Measurements from ENCODE around the gene TMPO.
"Not testable (repeated sequence)": the region's sequence is repeated elsewhere in the genome, so short reads cannot be mapped to it uniquely, and the experiment has no call there.

TMPO gene

DNA sequence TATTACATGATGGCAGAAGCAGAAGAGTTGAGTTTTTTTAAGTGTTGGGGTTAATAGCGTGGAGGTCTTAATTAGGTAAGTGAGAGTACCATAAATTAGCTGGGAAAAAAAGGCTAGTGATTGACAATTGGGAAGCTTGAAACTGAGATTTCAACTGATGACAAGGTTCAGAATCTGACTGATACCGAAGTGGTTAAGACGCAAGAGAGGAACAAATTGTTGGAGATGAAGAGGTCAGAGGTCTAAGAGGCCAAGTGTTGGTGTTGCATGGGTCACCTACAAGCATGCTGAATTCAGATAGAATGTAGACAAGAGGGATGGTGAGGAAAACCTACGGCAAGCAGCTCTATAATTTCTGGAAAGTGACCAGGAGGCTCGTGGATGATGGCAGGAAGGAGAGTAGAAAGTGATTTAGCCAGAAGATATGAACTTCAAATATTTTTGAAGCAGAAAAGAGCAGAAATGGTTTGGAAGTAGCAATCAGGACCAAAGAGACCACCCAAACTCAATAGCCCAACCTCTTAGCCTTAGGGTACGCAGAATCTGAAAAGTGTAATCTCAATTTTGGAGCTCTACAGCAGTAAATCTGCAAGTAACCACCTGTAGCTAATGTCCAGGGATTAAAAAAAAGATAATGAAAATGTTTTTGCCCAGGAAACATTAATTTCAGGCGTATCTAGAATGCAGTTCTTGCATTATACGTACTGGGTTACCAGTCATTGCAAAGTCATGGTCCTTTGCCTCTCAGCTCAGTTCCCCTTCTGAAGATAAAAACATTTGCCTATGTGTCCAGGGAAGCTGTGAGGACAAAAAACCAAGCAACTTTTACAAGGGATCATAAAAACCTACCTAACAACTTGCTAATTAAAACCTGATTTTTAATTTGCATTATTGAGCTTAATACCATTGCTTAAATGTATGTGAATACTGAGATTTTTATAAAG is 1.7 kb upstream of the TMPO start:
- DNase-seq: no peak

DNA sequence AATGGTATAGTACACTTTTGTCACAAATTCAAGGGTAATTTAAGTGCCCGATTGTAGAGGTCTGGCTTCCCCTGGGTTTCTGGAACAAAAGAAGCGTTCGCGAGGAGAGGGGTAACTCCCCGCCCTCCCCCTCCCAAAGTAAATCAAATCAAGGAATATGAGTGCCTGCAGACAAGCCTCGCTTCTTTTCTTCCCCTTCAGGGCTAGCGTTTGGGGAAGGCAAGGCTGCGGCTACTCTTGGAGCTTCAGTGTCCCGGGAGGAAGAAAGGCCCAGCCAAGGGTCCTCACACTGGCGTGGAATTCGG is 456 bp upstream of the TMPO start:
- DNase-seq: no peak

DNA sequence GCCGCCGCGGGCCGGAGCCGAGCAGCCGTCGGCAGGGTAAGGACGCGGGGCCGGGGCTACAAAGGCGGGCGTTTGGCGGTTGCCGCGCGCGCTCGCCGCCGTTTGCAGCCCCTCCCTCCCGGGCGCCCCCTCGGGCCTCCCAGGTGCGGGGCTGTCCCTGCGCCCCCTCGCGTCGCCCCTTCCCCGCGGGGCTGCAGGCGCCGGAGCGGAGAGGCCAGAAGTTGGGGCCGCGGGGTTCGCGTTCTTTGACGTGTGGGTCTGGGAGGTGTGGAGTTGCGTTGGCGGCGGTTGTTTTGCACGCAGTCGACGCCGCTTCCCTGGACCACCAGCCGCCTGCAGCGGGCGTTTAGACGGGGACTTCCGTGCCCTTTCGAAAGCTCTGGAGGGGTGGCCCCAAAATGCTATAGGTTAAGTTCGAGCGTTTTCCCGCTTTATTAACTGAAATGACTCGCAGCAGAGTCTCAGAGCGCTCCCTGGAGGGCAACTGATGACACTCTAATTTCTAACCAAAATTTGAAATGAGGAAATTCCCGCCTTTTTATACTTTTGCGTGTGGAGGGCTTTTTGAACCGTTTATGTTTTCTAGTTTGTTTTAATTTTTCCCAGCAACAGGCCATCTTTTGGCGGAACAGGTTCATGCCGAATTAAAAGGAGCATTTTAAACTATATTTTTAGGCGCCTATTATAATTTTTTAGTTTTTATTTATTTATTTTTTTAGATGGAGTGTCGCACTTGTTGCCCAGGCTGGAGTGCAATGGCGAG is 902 bp downstream of the TMPO start:
- peak; percentile 87 for DNase-seq

DNA sequence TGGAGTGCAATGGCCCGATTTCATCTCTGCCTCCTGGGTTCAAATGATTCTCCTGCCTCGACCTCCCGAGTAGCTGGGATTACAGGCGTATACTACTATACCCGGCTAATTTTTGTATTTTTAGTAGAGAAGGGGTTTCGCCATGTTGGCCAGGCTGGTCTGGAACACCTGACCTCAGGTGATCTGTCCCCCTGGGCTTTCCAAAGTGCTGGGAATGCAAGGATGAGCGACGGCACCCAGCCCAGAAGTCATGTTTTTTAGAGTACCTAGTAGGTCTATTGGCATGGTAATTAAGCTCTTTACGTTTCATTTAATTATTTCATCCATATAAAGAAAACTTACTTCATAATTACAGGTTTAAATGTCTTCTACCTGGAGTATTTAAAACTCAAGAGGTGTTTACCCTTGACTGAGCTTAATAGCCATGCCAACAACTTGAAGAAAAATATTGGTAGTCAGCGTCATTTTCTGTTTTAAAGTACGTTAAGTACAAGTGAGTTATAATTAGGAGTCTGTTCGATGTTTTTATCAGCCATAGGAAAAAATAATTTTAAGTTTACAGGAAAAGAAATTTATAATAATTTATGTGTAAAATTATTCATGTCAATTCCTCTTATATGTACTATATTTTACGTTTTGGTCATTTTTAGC is 4.0 kb downstream of the TMPO start:
- no peak for DNase-seq

DNA sequence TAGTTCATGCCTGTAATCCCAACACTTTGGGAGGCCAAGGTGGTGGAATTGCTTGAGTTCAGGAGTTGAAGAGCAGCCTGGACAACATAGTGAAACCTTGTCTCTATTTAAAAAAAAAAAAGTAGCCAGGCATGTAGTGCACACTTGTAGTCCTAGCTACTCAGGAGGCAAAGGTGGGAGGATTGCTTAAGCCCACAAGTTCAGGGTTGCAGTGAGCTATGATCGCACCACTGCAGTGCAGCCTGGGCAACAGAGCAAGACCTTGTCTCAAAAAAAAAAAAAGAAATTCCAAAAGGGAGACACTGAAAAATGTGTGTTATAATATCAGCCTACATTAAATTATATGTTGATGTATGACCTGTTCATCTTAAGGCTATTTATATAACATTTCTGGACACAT is 14.7 kb downstream of the TMPO start:
- DNase-seq: no peak

DNA sequence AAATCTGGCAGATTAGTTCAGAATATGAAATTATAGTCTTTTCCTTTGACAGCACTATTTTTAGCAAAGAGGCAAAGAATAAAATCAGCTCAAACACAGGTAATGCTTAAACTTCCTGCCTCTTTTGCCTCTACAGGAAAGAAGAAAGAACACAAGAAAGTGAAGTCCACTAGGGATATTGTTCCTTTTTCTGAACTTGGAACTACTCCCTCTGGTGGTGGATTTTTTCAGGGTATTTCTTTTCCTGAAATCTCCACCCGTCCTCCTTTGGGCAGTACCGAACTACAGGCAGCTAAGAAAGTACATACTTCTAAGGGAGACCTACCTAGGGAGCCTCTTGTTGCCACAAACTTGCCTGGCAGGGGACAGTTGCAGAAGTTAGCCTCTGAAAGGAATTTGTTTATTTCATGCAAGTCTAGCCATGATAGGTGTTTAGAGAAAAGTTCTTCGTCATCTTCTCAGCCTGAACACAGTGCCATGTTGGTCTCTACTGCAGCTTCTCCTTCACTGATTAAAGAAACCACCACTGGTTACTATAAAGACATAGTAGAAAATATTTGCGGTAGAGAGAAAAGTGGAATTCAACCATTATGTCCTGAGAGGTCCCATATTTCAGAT is 17.4 kb downstream of the TMPO start:
- DNase-seq: no peak

DNA sequence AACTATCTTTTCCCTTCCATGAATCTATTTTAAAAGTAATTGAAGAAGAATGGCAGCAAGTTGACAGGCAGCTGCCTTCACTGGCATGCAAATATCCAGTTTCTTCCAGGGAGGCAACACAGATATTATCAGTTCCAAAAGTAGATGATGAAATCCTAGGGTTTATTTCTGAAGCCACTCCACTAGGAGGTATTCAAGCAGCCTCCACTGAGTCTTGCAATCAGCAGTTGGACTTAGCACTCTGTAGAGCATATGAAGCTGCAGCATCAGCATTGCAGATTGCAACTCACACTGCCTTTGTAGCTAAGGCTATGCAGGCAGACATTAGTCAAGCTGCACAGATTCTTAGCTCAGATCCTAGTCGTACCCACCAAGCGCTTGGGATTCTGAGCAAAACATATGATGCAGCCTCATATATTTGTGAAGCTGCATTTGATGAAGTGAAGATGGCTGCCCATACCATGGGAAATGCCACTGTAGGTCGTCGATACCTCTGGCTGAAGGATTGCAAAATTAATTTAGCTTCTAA is 18.4 kb downstream of the TMPO start:
- no peak for DNase-seq

DNA sequence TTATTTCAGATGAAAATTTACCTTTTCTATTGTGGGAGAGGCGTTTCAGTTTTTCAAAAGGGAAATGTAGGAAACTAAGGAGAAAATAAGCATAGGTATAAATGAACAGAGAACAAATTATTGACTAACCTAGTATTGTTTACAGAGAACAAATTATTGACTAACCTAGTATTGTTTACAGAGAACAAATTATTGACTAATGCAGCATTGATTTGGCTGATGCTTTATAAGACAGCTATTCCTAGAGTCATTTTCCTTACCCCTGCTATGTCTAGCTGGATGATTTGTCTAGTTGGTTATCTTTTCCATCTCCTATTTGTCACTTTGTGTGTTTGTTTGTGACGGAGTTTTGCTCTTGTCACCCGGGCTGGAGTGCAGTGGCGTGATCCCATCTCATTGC is 22.6 kb downstream of the TMPO start:
- DNase-seq: no peak

DNA sequence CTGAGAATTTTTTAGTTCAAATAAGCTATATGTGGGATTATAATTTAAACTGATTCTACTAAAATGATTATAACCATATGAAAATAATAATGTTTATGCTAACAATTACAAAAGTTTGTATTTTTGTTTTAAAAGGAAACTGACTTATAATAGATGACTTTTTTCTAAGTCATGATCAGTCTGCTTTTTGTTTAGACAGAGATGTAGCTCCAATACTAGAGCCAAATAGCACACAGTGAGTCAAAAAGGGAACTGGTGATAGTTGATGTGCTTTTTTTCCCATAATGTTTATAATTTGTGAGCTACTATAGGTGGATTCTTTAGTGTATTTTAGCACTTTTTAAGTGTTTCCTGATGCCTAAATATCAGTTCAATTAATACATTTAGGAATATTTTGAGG is 28.3 kb downstream of the TMPO start:
- DNase-seq: no peak

DNA sequence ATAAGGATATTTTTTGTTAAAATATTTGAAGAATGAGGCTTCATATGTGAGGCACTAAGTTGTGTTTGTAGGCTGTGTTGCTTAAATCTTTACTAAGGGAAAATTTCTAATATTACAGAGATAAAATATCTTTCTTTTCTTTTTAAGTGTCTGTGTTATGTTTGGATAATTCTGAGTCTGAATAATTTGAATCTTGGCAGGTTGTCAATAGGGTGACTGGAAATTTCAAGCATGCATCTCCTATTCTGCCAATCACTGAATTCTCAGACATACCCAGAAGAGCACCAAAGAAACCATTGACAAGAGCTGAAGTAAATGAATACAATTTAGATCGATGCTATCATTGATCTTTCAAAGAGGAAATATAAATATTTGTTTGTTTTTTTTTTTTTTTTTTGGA is 29.4 kb downstream of the TMPO start:
- no peak for DNase-seq

DNA sequence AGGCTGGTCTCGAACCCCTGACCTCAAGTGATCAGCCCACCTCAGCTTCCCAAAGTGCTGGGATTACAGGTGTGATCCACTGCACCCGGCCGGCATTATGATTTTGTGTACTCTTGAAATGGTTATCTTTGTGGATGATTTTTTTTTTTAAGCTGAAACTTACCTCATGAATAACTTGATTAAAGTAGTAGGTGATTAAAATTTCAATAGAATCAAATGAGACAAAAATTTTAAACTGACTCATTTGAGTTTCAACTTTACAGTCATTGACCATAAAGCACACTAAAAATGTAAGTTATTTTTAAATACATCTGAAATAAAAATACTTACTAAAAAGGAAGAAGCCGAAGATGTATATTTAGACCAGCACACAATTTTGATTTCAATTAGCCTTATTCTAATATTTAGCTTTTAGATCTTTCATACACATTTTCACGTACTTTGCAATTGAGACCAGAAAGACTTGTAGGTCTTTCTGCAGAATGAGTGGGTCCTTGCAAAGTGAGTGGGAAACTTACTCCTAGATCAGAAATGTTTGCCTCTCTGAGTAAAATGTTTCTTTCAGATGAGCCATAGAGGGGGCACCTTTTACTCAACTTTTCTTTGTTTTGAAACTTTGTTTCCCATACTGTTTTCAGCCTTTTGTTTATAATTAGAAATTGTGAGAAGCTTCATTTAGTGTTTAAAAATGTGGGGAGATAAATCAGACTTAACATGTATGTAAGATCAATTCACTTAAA is 34.2 kb downstream of the TMPO start:
- DNase-seq: no peak

DNA sequence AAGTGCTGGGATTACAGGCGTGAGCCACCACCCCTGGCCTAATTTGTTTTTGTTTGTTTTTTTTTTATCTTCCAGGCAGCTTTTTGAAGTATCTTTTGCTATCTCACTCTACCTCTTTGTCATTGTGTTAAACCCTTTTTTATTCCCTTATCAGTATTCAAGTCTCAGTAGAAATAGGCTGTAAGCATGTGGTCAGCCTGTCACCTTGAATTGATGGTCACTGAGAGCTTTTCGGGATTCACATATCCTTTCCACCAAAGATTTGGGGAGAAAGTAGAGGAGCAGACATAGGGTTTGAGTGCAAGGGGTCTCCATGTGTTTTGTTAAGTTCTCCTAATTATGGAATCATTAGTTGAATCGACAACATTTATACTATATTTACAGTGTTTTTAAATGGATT is 36.4 kb downstream of the TMPO start:
- DNase-seq: no peak

DNA sequence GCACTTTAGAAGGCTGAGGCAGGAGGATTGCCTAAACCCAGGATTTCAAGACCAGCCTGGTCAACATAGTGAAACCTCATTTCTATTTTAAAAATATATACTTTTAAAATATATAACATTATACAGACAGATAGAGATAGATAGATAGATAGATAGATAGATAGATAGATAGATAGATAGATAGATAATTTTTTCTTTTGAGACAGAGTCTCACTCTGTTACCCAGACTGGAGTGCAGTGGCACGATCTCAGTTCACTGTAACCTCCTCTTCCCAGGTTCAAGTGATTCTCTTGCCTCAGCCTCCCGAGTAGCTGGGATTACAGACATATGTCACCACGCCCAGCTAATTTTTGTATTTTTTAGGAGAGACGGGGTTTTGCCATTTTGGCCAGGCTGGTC is 42.7 kb downstream of the TMPO start:
- DNase-seq: not testable (repeated sequence)

DNA sequence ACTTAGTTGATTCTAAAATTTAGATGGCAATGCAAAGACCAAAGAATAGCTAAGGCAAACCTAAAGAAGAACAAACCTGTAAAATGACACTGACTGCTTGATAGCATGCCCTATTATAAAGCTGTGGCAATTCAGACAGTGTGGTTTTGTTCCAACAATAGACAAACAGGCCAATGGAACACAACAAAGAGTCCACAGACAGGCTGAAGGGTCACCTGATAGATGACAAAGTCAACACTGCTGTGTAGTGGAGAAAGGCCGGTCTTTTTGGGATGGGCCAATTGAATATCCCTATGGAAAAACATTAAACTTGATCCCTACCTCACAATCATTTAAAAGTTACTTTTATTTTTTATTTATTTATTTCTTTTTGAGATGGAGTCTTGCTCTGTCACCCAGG is 44.3 kb downstream of the TMPO start:
- no peak for DNase-seq

DNA sequence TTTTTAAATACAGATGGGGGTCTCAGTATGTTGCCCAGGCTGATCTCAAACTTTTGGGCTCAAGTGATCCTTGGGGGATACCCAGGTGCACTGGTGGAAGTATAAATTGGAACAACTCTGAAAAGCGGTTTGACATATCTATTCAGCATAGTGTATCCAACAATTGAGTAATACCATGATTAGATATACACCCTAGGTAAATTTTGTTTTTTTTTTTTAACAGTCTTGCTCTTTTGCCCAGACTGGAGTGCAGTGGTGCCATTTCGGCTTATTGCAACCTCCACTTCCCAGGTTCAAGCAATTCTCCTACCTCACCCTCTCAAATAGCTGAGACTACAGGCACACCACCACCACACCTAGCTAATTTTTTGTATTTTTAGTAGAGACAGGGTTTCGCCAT is 46.5 kb downstream of the TMPO start:
- no peak for DNase-seq

DNA sequence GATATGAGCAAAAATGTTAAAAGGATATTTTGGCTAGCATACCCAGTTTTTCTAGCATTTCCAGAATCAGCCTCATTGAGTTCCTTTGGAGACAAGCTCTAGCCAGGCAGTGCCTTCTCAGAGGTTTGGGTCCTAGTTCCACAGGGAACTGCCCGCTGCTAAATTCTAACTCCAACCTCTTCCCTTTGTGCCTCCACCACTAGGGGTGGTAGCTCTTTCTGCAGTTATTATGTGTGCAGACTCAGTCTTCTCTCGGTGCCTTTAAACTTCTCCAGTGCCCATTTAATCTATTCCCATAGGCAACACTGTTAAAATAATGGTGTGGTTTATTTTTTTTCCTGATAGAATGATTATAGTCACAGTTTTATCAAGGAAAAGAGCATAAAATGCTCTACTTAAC is 56.6 kb downstream of the TMPO start:
- DNase-seq: no peak

DNA sequence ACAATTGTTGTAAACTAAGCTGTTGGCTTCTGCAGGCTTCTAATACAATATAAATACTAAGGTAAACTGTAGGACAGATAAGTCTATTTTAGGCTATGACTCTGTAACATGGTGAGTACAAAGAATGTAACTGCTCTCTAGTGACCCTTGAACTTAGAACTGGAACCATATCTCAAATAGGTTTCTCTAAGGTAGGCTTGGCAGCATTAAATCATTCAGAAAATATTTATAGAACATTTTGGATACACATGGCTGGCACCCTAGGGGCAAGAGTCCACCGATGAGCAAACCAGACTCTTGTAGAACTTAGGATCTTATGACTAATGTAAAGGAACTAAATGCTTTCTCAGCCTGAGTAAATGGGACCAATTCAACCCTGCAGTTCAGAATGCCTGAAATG is 58.7 kb downstream of the TMPO start:
- DNase-seq: no peak

DNA sequence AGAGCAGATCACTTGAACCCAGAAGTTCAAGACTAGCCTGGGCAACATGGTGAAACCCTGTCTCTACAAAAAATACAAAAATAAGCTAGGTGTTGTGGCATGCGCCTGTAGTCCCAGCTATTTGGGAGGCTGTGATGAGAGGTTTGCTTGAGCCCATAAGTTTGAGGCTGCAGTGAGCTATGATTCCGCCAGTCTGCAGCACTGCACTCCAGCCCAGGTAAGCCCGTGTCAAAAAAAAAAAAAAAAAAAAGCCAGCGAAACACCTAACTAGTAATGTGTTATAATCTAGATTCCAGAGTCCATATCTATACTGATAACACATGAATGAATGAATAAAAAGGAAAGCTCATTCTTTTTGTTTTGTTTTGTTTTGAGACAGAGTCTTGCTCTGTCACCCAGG is 59.6 kb downstream of the TMPO start:
- no peak for DNase-seq

DNA sequence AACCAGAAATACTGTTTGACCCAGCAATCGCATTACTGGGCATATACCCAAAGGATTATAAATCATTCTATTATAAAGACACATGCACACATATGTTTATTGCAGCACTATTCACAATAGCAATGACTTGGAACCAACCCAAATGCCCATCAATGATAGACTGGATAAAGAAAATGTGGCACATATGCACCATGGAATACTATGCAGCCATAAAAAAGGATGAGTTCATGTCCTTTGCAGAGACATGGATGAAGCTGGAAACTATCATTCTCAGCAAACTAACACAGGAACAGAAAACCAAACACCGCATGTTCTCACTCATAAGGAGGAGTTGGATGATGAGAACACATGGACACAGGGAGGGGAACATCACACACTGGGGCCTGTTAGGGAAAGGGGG is 61.4 kb downstream of the TMPO start:
- not testable (repeated sequence) for DNase-seq

DNA sequence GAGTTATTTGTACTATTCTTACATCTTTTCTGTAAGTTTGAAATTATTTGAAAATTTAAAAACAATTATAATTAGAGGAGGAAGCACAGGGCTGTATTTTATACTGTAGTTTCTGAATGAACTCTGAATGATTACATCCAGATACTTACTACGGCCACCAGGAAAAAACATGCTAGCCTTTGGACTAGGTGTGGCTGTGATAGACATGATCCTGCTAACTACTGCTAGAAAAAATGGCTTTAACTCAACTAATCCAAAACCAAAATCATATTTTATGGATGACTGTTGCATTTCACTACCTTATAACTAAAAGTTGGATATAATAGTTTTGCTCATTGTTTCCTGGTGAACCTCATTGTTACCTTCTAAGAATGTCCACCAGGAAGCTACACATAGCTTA is 63.0 kb downstream of the TMPO start:
- DNase-seq: no peak

DNA sequence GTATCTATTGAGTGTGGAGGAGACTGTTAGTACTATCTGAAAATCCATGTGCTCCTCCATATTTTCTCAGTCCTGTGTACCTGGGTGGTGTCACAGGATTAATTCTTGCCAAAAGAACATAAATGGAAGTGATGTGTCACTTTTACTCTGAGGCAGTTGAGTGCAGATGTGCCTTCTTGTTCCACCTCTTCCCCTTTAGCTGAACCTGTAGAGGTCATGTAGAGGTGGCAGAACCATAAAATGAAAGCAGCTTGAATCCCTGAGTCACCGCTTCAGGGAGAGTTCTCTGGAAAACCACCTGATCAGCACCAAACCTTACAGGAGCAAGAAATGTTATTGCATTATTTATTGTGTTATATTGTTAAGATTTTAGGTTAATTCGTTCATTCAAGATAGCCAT is 63.4 kb downstream of the TMPO start:
- DNase-seq: no peak

DNA sequence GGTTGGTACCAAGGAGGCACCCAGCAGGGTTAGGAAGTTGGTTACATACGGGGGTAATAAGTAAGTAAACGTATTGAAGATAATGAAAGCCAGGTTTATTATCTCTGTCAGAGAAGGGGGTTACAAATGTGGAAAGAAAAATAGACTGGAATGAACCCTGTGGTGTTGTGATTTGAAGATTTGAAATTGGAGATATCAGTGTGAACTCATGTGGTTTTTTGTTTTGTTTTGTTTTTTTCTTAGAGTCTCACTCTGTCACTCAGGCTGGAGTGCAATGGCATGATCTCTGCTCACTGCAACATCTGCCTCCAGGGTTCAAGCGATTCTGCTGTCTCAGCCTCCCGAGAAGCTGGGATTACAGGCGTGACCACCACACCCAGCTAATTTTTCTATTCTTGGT is 64.0 kb downstream of the TMPO start:
- no peak for DNase-seq

DNA sequence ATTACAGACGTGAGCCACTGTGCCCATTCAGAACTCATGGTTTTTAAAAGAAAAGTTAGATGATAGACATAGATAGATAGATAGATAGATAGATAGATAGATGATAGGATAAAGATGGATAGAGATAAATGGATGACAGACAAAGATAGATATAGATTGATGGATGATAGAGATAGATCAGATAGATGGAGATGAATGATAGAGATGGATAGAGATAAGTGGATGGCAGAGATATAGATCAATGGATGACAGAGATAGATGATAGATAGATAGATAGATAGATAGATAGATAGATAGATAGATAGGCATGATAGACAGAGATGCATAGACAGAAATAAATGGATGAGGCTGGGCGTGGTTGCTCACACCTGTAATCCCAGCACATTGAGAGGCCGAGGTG is 64.4 kb downstream of the TMPO start:
- DNase-seq: no peak

All from right hindlimb (tissue), 1 donor.